ENCODE data around the gene TPCN2.

The TPCN2 gene

DNA sequence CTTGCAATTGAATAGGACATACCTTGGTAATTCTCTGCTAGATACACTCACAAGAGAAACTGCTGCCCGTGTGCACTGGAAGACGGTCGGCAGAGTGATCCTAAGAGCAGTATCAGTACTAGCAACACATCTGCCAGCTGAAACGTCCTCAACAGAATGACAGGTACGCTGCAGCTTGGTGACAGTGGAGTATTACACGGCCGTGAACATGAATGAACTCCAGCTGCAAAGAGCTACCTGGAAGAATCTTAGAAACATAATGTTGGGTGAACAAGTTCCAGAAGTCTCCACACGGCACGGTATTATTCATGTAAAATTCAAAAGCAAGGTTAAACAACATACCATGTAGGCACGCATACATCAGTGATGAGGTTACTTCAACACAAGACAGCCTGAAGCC, 44.4 kb downstream of the TPCN2 start:
- no peak for DNase-seq
- peaks cover 6% of the 10 kb centered on the region for H3K36me3 Mint-ChIP-seq (ENCODE audit: low read depth)
- H3K4me1 Mint-ChIP-seq (ENCODE audit: low read depth) = no peaks in the 10 kb centered on the region
- no peak overlapping the region for H3K27ac Mint-ChIP-seq
- no peaks in the 10 kb centered on the region for H3K9me3 Mint-ChIP-seq
- H3K4me3 Mint-ChIP-seq = no peak overlapping the region
- no peaks in the 10 kb centered on the region for H3K27me3 Mint-ChIP-seq

- H3K27ac Mint-ChIP-seq = no peak overlapping the region
- H3K4me1 Mint-ChIP-seq (ENCODE audit: low read depth) = no peaks in the 10 kb centered on the region
- H3K27me3 Mint-ChIP-seq = peaks cover 4% of the 10 kb centered on the region
- H3K4me3 Mint-ChIP-seq = no peak overlapping the region
- DNase-seq = no peak
- H3K9me3 Mint-ChIP-seq = no peaks in the 10 kb centered on the region
- peaks cover 3% of the 10 kb centered on the region for H3K36me3 Mint-ChIP-seq (ENCODE audit: low read depth)
Observed at GRCh38 chr11:69094111-69094914, 45.6 kb downstream of the TPCN2 start.

- no peak for DNase-seq
- Mint-ChIP-seq H3K4me3 (no peak overlapping the region), H3K36me3 (ENCODE audit: low read depth) (peaks cover 3% of the 10 kb centered on the region), H3K4me1 (ENCODE audit: low read depth) (no peaks in the 10 kb centered on the region), H3K9me3 (no peaks in the 10 kb centered on the region), H3K27ac (no peak overlapping the region), H3K27me3 (peaks cover 9% of the 10 kb centered on the region)
Observed at GRCh38 chr11:69094915-69095290, 46.2 kb downstream of the TPCN2 start.

GRCh38 chr11:69095300-69095699, 46.6 kb downstream of the TPCN2 start:
- DNase-seq = no peak
- no peak overlapping the region for H3K27ac Mint-ChIP-seq
- peaks cover 13% of the 10 kb centered on the region for H3K27me3 Mint-ChIP-seq
- H3K4me3 Mint-ChIP-seq = no peak overlapping the region
- no peaks in the 10 kb centered on the region for H3K4me1 Mint-ChIP-seq (ENCODE audit: low read depth)
- H3K9me3 Mint-ChIP-seq = no peaks in the 10 kb centered on the region
- H3K36me3 Mint-ChIP-seq (ENCODE audit: low read depth) = peaks cover 1% of the 10 kb centered on the region

GRCh38 chr11:69096473-69096872, 47.7 kb downstream of the TPCN2 start:
- Mint-ChIP-seq H3K27ac (no peak overlapping the region), H3K9me3 (no peaks in the 10 kb centered on the region), H3K27me3 (peaks cover 15% of the 10 kb centered on the region), H3K36me3 (ENCODE audit: low read depth) (no peaks in the 10 kb centered on the region), H3K4me3 (no peak overlapping the region), H3K4me1 (ENCODE audit: low read depth) (peaks cover under 1% of the 10 kb centered on the region)
- DNase-seq = no peak

DNA sequence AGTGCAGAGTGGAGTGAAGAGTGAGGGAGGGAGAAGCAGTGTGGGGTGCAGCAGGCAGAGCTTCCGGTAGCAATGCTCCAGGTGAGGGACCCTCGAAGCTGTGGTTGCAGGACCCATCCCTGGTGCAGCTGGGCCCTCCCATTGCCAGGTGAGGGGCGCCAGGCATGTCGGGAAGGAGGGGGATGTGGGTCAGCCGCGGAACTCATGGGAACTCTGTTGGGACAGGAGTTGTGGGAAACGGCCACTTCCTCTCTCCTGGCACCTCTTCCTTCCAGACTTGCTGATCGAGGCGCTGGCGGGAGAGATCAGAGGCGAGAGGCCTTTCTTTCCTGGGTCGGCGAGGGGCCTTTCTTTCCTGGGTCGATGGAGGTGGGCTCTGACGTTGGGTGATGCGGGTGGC, 48.5 kb downstream of the TPCN2 start:
- no peak overlapping the region for H3K27ac Mint-ChIP-seq
- H3K27me3 Mint-ChIP-seq = peaks cover 15% of the 10 kb centered on the region
- H3K9me3 Mint-ChIP-seq = no peaks in the 10 kb centered on the region

DNA sequence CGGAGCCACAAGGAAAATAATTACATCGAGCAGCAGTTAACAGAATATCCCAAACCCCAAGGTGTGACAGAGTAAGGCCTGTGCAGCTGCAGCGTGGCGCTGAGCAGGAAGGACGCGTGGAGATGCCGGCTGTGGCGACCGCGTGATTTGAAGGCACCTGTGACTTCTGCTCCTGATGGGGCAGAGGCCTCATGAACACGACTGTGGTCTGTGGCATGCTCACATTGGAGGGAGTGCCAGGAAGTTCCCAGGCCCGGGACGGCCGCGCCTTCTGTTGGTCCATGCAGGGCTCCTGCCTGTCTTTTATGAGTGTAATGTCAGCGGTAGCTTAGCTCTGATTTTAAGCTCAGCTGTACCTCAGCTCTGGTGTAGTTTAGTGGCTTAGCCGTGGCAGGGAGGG, 50.4 kb downstream of the TPCN2 start:
- DNase-seq = no peak
- Mint-ChIP-seq H3K4me3 (no peak overlapping the region), H3K9me3 (no peaks in the 10 kb centered on the region), H3K27me3 (peaks cover 15% of the 10 kb centered on the region), H3K36me3 (ENCODE audit: low read depth) (no peaks in the 10 kb centered on the region), H3K27ac (no peak overlapping the region), H3K4me1 (ENCODE audit: low read depth) (peaks cover 2% of the 10 kb centered on the region)

More for the DNA sequence above, 48.5 kb downstream of the TPCN2 start:
- Mint-ChIP-seq H3K4me3 (no peak overlapping the region), H3K4me1 (ENCODE audit: low read depth) (peaks cover 2% of the 10 kb centered on the region), H3K36me3 (ENCODE audit: low read depth) (no peaks in the 10 kb centered on the region)
- DNase-seq = no peak

- H3K27me3 Mint-ChIP-seq = peaks cover 15% of the 10 kb centered on the region
- DNase-seq = no peak
- H3K36me3 Mint-ChIP-seq (ENCODE audit: low read depth) = no peaks in the 10 kb centered on the region
- H3K4me1 Mint-ChIP-seq (ENCODE audit: low read depth) = peaks cover 2% of the 10 kb centered on the region
- no peak overlapping the region for H3K4me3 Mint-ChIP-seq
- no peak overlapping the region for H3K27ac Mint-ChIP-seq
- H3K9me3 Mint-ChIP-seq = no peaks in the 10 kb centered on the region
Observed at GRCh38 chr11:69100454-69101114, 51.9 kb downstream of the TPCN2 start.

- Mint-ChIP-seq H3K27me3 (peaks cover 15% of the 10 kb centered on the region), H3K4me1 (ENCODE audit: low read depth) (peaks cover 2% of the 10 kb centered on the region), H3K9me3 (no peaks in the 10 kb centered on the region), H3K4me3 (no peak overlapping the region), H3K36me3 (ENCODE audit: low read depth) (no peaks in the 10 kb centered on the region), H3K27ac (no peak overlapping the region)
- peak; percentile 89 for DNase-seq
Observed at GRCh38 chr11:69101115-69101791, 52.5 kb downstream of the TPCN2 start.

GRCh38 chr11:69101792-69102695, 53.3 kb downstream of the TPCN2 start:
- Mint-ChIP-seq H3K27me3 (peaks cover 15% of the 10 kb centered on the region), H3K9me3 (no peaks in the 10 kb centered on the region), H3K27ac (no peak overlapping the region), H3K4me1 (ENCODE audit: low read depth) (peaks cover 4% of the 10 kb centered on the region), H3K4me3 (no peak overlapping the region), H3K36me3 (ENCODE audit: low read depth) (no peaks in the 10 kb centered on the region)
- DNase-seq = no peak

GRCh38 chr11:69102732-69103615, 54.2 kb downstream of the TPCN2 start:
- Mint-ChIP-seq H3K4me3 (no peak overlapping the region), H3K27ac (no peak overlapping the region), H3K4me1 (ENCODE audit: low read depth) (peaks cover 4% of the 10 kb centered on the region), H3K9me3 (no peaks in the 10 kb centered on the region), H3K27me3 (peaks cover 15% of the 10 kb centered on the region), H3K36me3 (ENCODE audit: low read depth) (no peaks in the 10 kb centered on the region)
- no peak for DNase-seq

DNA sequence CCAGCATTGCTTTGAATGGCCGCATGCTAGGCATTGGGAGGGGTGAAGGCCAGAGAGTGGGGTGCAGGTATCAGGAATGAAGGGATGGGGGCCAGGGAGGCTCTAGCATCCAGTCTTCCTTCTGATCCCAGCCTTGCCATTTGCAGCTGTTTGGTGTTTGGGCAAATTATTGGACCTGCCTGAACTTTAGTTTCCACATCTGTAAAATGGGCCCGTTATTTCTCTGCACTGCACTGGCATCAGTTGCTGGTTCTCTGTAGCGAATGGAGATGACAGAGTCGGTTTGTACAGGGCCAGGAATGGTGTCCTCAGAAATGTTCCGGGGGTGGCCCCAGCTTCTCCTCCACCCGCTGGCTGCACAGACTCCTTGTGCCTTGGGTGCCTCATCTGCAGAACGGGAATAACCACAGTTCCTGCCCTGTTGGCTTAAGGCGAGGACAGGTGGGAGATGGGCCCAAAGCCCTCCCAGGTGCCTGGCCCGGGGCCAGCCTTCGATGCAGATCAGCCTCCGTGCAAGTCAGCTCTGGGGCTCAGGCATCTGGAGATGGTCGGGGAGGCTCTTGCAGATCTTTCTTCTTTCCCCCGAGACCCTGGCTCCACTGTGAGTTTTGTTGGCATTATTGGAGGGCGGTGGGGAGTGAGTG, 55.6 kb downstream of the TPCN2 start:
- no peak overlapping the region for H3K27ac Mint-ChIP-seq
- DNase-seq = no peak
- H3K4me3 Mint-ChIP-seq = no peak overlapping the region
- H3K27me3 Mint-ChIP-seq = peaks cover 11% of the 10 kb centered on the region
- no peaks in the 10 kb centered on the region for H3K36me3 Mint-ChIP-seq (ENCODE audit: low read depth)
- H3K4me1 Mint-ChIP-seq (ENCODE audit: low read depth) = peaks cover 4% of the 10 kb centered on the region
- H3K9me3 Mint-ChIP-seq = no peaks in the 10 kb centered on the region

DNA sequence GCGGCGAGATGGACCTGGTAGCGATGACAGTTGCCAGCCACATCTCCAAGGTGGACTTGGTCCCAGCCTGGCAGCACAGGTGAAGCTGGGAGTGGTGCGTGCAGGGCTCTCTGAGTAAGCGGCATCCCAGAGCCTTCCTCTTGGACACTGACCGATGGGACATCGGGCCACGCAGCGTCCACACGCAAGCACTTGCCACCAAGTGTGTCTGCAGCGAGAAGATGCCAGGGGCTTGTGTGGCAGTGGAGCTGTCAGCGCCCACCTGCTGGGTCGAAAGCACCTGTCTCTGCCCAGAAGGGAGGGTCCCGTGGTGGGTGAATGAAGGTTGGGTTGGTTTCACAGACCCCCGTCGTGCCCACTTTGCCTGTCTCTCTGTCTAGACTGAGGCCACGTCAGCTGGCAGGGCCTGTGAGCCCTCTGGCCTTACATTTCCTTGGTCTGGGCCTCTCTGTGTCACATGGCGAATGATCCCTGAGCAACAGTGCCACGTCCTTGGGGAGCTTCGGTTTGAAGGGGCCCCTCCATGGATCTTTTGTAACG, 56.2 kb downstream of the TPCN2 start:
- Mint-ChIP-seq H3K36me3 (ENCODE audit: low read depth) (no peaks in the 10 kb centered on the region), H3K27me3 (peaks cover 5% of the 10 kb centered on the region), H3K4me1 (ENCODE audit: low read depth) (peaks cover 4% of the 10 kb centered on the region), H3K27ac (no peak overlapping the region), H3K9me3 (no peaks in the 10 kb centered on the region), H3K4me3 (no peak overlapping the region)
- no peak for DNase-seq

All from activated T-cell treated with anti-CD3 and anti-CD28 coated beads, Interleukin-2, amount 50 U/mL, for 24 hours (primary cell).